Spleen (tissue), 7 donors: ENCODE data around the gene TMEM94.

ENCODE experiments used
- CTCF ChIP-seq, 11 experiments: fragments of 200-600 bp in 7 of 11; fragments of 450-650 bp in 4 of 11; sonication (generic) in 4 of 11; IDR thresholded peaks in 8 of 11; conservative IDR thresholded peaks in 3 of 11; 1 replicate in 7 of 11; 2 replicates in 4 of 11; pipeline versions ENCODE4 v1.4.0 to v1.8.0; 2016 to 2021; ENCODE audit warnings: antibody characterized with exemption in 11 of 11, inconsistent platforms in 4 of 11, mild to moderate bottlenecking in 1 of 11
- POLR2A ChIP-seq, 3 donors: fragments of 450-650 bp; IDR thresholded peaks; one replicate each; pipeline ENCODE4 v1.5.1; 2017; ENCODE audit warnings: antibody characterized with exemption in 3 of 3, mild to moderate bottlenecking in 1 of 3
- donor health status: DM: no; HTN: no; CAD: no; lungs with moderate emphysema.
- donor health status: DM: no; HTN: no; CAD: no.
- donor health status: DM: no; HTN: no; CAD: no.

GRCh38 chr17:75493476-75494129 lies 37.2 kb downstream of the TMEM94 start:
- TF ChIP-seq POLR2A (IDR thresholded peaks at IDR 0.05) (no peak), CTCF (IDR thresholded peaks at IDR 0.05 in 8 of 11, conservative IDR thresholded peaks at IDR 0.05 in 3 of 11) (no peak)
